ENCODE data around the gene MYL2. TPM values are rescaled to one million over a fixed set of nuclear protein-coding genes. Genes with fewer than 3 reads are reported as not detected.
"Not testable (repeated sequence)": the region's sequence is repeated elsewhere in the genome, so short reads cannot be mapped to it uniquely, and the experiment has no call there.

MYL2 gene
- polyA plus RNA-seq (2012; ENCODE audit: low read depth, missing spikeins): 2.6 TPM

- DNase-seq (ENCODE audit: insufficient read length, low spot score) (no peak), FAIRE-seq (no peak)
- no peak for TF ChIP-seq PAX5 (IDR thresholded peaks at IDR 0.05; ENCODE audit: insufficient read depth, low read length, severe bottlenecking)
- TF ChIP-seq POLR2AphosphoS5 (IDR thresholded peaks at IDR 0.05; ENCODE audit: low read depth, low read length): no peak
- TF ChIP-seq TAF1 (IDR thresholded peaks at IDR 0.05; ENCODE audit: low read depth, low read length): no peak
- no peak for TF ChIP-seq SPI1 (IDR thresholded peaks at IDR 0.05; ENCODE audit: low read depth, low read length)
- no peak for TF ChIP-seq POU2F2 (IDR thresholded peaks at IDR 0.05; ENCODE audit: low read depth, low read length)
- TF ChIP-seq POLR2A (IDR thresholded peaks at IDR 0.05; ENCODE audit: low read depth, low read length): no peak
Measured at GRCh38 chr12:110920324-110920910, at the start of gene MYL2. TSS of gene MYL2 (minus strand) at chr12:110920579. CDS start at chr12:110920529, 50 bp downstream.

GRCh38 chr12:110966081-110966760, 45.8 kb upstream of the MYL2 start:
- no peak for TF ChIP-seq POU2F2 (IDR thresholded peaks at IDR 0.05; ENCODE audit: low read depth, low read length)
- TF ChIP-seq POLR2AphosphoS5 (IDR thresholded peaks at IDR 0.05; ENCODE audit: low read depth, low read length): no peak
- no peak for TF ChIP-seq SPI1 (IDR thresholded peaks at IDR 0.05; ENCODE audit: low read depth, low read length)
- TF ChIP-seq TAF1 (IDR thresholded peaks at IDR 0.05; ENCODE audit: low read depth, low read length): no peak
- no peak for TF ChIP-seq POLR2A (IDR thresholded peaks at IDR 0.05; ENCODE audit: low read depth, low read length)
- TF ChIP-seq PAX5 (IDR thresholded peaks at IDR 0.05; ENCODE audit: insufficient read depth, low read length, severe bottlenecking): no peak
- DNase-seq (ENCODE audit: insufficient read length, low spot score): no peak
- no peak for FAIRE-seq

GRCh38 chr12:110965574-110965973, 45.2 kb upstream of the MYL2 start:
- DNase-seq (ENCODE audit: insufficient read length, low spot score) (no peak), FAIRE-seq (no peak)
- TF ChIP-seq SPI1 (IDR thresholded peaks at IDR 0.05; ENCODE audit: low read depth, low read length) (no peak), PAX5 (IDR thresholded peaks at IDR 0.05; ENCODE audit: insufficient read depth, low read length, severe bottlenecking) (no peak), TAF1 (IDR thresholded peaks at IDR 0.05; ENCODE audit: low read depth, low read length) (no peak), POLR2AphosphoS5 (IDR thresholded peaks at IDR 0.05; ENCODE audit: low read depth, low read length) (no peak), POU2F2 (IDR thresholded peaks at IDR 0.05; ENCODE audit: low read depth, low read length) (no peak), POLR2A (IDR thresholded peaks at IDR 0.05; ENCODE audit: low read depth, low read length) (no peak)

- TF ChIP-seq POU2F2 (IDR thresholded peaks at IDR 0.05; ENCODE audit: low read depth, low read length) (no peak), SPI1 (IDR thresholded peaks at IDR 0.05; ENCODE audit: low read depth, low read length) (no peak), PAX5 (IDR thresholded peaks at IDR 0.05; ENCODE audit: insufficient read depth, low read length, severe bottlenecking) (no peak), POLR2AphosphoS5 (IDR thresholded peaks at IDR 0.05; ENCODE audit: low read depth, low read length) (no peak), TAF1 (IDR thresholded peaks at IDR 0.05; ENCODE audit: low read depth, low read length) (no peak), POLR2A (IDR thresholded peaks at IDR 0.05; ENCODE audit: low read depth, low read length) (no peak)
- DNase-seq (ENCODE audit: insufficient read length, low spot score) (no peak), FAIRE-seq (no peak)
Measured at GRCh38 chr12:110960795-110961194, 40.4 kb upstream of the MYL2 start.

- no peak for TF ChIP-seq PAX5 (IDR thresholded peaks at IDR 0.05; ENCODE audit: insufficient read depth, low read length, severe bottlenecking)
- TF ChIP-seq POU2F2 (IDR thresholded peaks at IDR 0.05; ENCODE audit: low read depth, low read length): no peak
- TF ChIP-seq POLR2AphosphoS5 (IDR thresholded peaks at IDR 0.05; ENCODE audit: low read depth, low read length): no peak
- TF ChIP-seq SPI1 (IDR thresholded peaks at IDR 0.05; ENCODE audit: low read depth, low read length): no peak
- no peak for TF ChIP-seq POLR2A (IDR thresholded peaks at IDR 0.05; ENCODE audit: low read depth, low read length)
- TF ChIP-seq TAF1 (IDR thresholded peaks at IDR 0.05; ENCODE audit: low read depth, low read length): no peak
- DNase-seq (ENCODE audit: insufficient read length, low spot score) (no peak), FAIRE-seq (no peak)
Measured at GRCh38 chr12:110957652-110958051, 37.3 kb upstream of the MYL2 start.

- TF ChIP-seq PAX5 (IDR thresholded peaks at IDR 0.05; ENCODE audit: insufficient read depth, low read length, severe bottlenecking) (no peak), POLR2A (IDR thresholded peaks at IDR 0.05; ENCODE audit: low read depth, low read length) (no peak), POLR2AphosphoS5 (IDR thresholded peaks at IDR 0.05; ENCODE audit: low read depth, low read length) (no peak), SPI1 (IDR thresholded peaks at IDR 0.05; ENCODE audit: low read depth, low read length) (no peak), TAF1 (IDR thresholded peaks at IDR 0.05; ENCODE audit: low read depth, low read length) (no peak), POU2F2 (IDR thresholded peaks at IDR 0.05; ENCODE audit: low read depth, low read length) (no peak)
- no peak for DNase-seq (ENCODE audit: insufficient read length, low spot score)
- FAIRE-seq: no peak
Measured at GRCh38 chr12:110957159-110957558, 36.8 kb upstream of the MYL2 start.

- not testable (repeated sequence) for FAIRE-seq
Measured at GRCh38 chr12:110950867-110951266, 30.5 kb upstream of the MYL2 start.

GRCh38 chr12:110950466-110950865, 30.1 kb upstream of the MYL2 start:
- not testable (repeated sequence) for DNase-seq (ENCODE audit: insufficient read length, low spot score); FAIRE-seq

More at GRCh38 chr12:110950867-110951266, 30.5 kb upstream of the MYL2 start:
- not testable (repeated sequence) for DNase-seq (ENCODE audit: insufficient read length, low spot score)

GRCh38 chr12:110948041-110948440, 27.7 kb upstream of the MYL2 start:
- TF ChIP-seq POLR2A (IDR thresholded peaks at IDR 0.05; ENCODE audit: low read depth, low read length) (no peak), PAX5 (IDR thresholded peaks at IDR 0.05; ENCODE audit: insufficient read depth, low read length, severe bottlenecking) (no peak), POU2F2 (IDR thresholded peaks at IDR 0.05; ENCODE audit: low read depth, low read length) (no peak), TAF1 (IDR thresholded peaks at IDR 0.05; ENCODE audit: low read depth, low read length) (no peak), SPI1 (IDR thresholded peaks at IDR 0.05; ENCODE audit: low read depth, low read length) (no peak)
- no peak for FAIRE-seq

GRCh38 chr12:110943373-110943772, 23.0 kb upstream of the MYL2 start:
- DNase-seq (ENCODE audit: insufficient read length, low spot score): no peak
- FAIRE-seq: no peak
- TF ChIP-seq SPI1 (IDR thresholded peaks at IDR 0.05; ENCODE audit: low read depth, low read length): no peak
- TF ChIP-seq PAX5 (IDR thresholded peaks at IDR 0.05; ENCODE audit: insufficient read depth, low read length, severe bottlenecking): no peak
- no peak for TF ChIP-seq POU2F2 (IDR thresholded peaks at IDR 0.05; ENCODE audit: low read depth, low read length)
- no peak for TF ChIP-seq POLR2A (IDR thresholded peaks at IDR 0.05; ENCODE audit: low read depth, low read length)
- no peak for TF ChIP-seq TAF1 (IDR thresholded peaks at IDR 0.05; ENCODE audit: low read depth, low read length)
- no peak for TF ChIP-seq POLR2AphosphoS5 (IDR thresholded peaks at IDR 0.05; ENCODE audit: low read depth, low read length)

More at GRCh38 chr12:110948041-110948440, 27.7 kb upstream of the MYL2 start:
- no peak for DNase-seq (ENCODE audit: insufficient read length, low spot score)

Measured in GM12891 (cell line).